ENCODE data around the gene CAPN13.

Gene CAPN13

GRCh38 chr2:30717081-30717650, 90.1 kb downstream of the CAPN13 start:
- Histone ChIP-seq H3K9ac (ENCODE audit: low read depth, low read length) (no peak overlapping the region), H3K4me3 (ENCODE audit: low read length) (no peak overlapping the region), H3K27me3 (ENCODE audit: control insufficient read depth, insufficient read depth, low read length) (peaks cover 14% of the 10 kb centered on the region), H3K36me3 (ENCODE audit: insufficient read depth, low read length) (no peaks in the 10 kb centered on the region), H3K4me1 (ENCODE audit: control insufficient read depth, insufficient read depth, low read length) (no peaks in the 10 kb centered on the region), H3K4me2 (ENCODE audit: low read length) (no peak overlapping the region), H3K9me3 (replicated peaks; ENCODE audit: low read length) (no peaks in the 10 kb centered on the region)

- no peak overlapping the region for H3K9ac ChIP-seq (ENCODE audit: low read depth, low read length)
- no peak overlapping the region for H3K4me3 ChIP-seq (ENCODE audit: low read length)
- no peaks in the 10 kb centered on the region for H3K9me3 ChIP-seq (replicated peaks; ENCODE audit: low read length)
- H3K4me2 ChIP-seq (ENCODE audit: low read length): no peak overlapping the region
- H3K4me1 ChIP-seq (ENCODE audit: control insufficient read depth, insufficient read depth, low read length): no peaks in the 10 kb centered on the region
- no peaks in the 10 kb centered on the region for H3K36me3 ChIP-seq (ENCODE audit: insufficient read depth, low read length)
- peaks cover 10% of the 10 kb centered on the region for H3K27me3 ChIP-seq (ENCODE audit: control insufficient read depth, insufficient read depth, low read length)
Measured at GRCh38 chr2:30716123-30716900, 90.9 kb downstream of the CAPN13 start.

GRCh38 chr2:30714811-30715709, 92.2 kb downstream of the CAPN13 start:
- Histone ChIP-seq H3K4me3 (ENCODE audit: low read length) (no peak overlapping the region), H3K27me3 (ENCODE audit: control insufficient read depth, insufficient read depth, low read length) (peaks cover 10% of the 10 kb centered on the region), H3K36me3 (ENCODE audit: insufficient read depth, low read length) (no peaks in the 10 kb centered on the region), H3K4me2 (ENCODE audit: low read length) (no peak overlapping the region), H3K9ac (ENCODE audit: low read depth, low read length) (no peak overlapping the region), H3K4me1 (ENCODE audit: control insufficient read depth, insufficient read depth, low read length) (no peaks in the 10 kb centered on the region), H3K9me3 (replicated peaks; ENCODE audit: low read length) (no peaks in the 10 kb centered on the region)

GRCh38 chr2:30713698-30714097, 93.5 kb downstream of the CAPN13 start:
- Histone ChIP-seq H3K36me3 (ENCODE audit: insufficient read depth, low read length) (no peaks in the 10 kb centered on the region), H3K4me2 (ENCODE audit: low read length) (no peak overlapping the region), H3K4me1 (ENCODE audit: control insufficient read depth, insufficient read depth, low read length) (no peaks in the 10 kb centered on the region), H3K9ac (ENCODE audit: low read depth, low read length) (peak overlapping the region; percentile 21), H3K9me3 (replicated peaks; ENCODE audit: low read length) (no peaks in the 10 kb centered on the region), H3K4me3 (ENCODE audit: low read length) (no peak overlapping the region), H3K27me3 (ENCODE audit: control insufficient read depth, insufficient read depth, low read length) (peaks cover 10% of the 10 kb centered on the region)

GRCh38 chr2:30711646-30712085, 95.6 kb downstream of the CAPN13 start:
- no peaks in the 10 kb centered on the region for H3K9me3 ChIP-seq (replicated peaks; ENCODE audit: low read length)
- no peaks in the 10 kb centered on the region for H3K4me1 ChIP-seq (ENCODE audit: control insufficient read depth, insufficient read depth, low read length)
- H3K4me2 ChIP-seq (ENCODE audit: low read length): no peak overlapping the region
- H3K27me3 ChIP-seq (ENCODE audit: control insufficient read depth, insufficient read depth, low read length): peaks cover 4% of the 10 kb centered on the region
- H3K4me3 ChIP-seq (ENCODE audit: low read length): no peak overlapping the region
- H3K9ac ChIP-seq (ENCODE audit: low read depth, low read length): no peak overlapping the region
- H3K36me3 ChIP-seq (ENCODE audit: insufficient read depth, low read length): no peaks in the 10 kb centered on the region

- Histone ChIP-seq H3K9me3 (replicated peaks; ENCODE audit: low read length) (no peaks in the 10 kb centered on the region), H3K4me3 (ENCODE audit: low read length) (no peak overlapping the region), H3K27me3 (ENCODE audit: control insufficient read depth, insufficient read depth, low read length) (no peaks in the 10 kb centered on the region), H3K4me2 (ENCODE audit: low read length) (no peak overlapping the region), H3K36me3 (ENCODE audit: insufficient read depth, low read length) (no peaks in the 10 kb centered on the region), H3K9ac (ENCODE audit: low read depth, low read length) (no peak overlapping the region), H3K4me1 (ENCODE audit: control insufficient read depth, insufficient read depth, low read length) (no peaks in the 10 kb centered on the region)
Measured at GRCh38 chr2:30710461-30710860, 96.8 kb downstream of the CAPN13 start.

GRCh38 chr2:30710016-30710415, 97.2 kb downstream of the CAPN13 start:
- H3K36me3 ChIP-seq (ENCODE audit: insufficient read depth, low read length): no peaks in the 10 kb centered on the region
- no peak overlapping the region for H3K4me3 ChIP-seq (ENCODE audit: low read length)
- no peak overlapping the region for H3K4me2 ChIP-seq (ENCODE audit: low read length)
- H3K9me3 ChIP-seq (replicated peaks; ENCODE audit: low read length): no peaks in the 10 kb centered on the region
- no peaks in the 10 kb centered on the region for H3K4me1 ChIP-seq (ENCODE audit: control insufficient read depth, insufficient read depth, low read length)
- no peaks in the 10 kb centered on the region for H3K27me3 ChIP-seq (ENCODE audit: control insufficient read depth, insufficient read depth, low read length)
- H3K9ac ChIP-seq (ENCODE audit: low read depth, low read length): no peak overlapping the region

- H3K4me1 ChIP-seq (ENCODE audit: control insufficient read depth, insufficient read depth, low read length): no peaks in the 10 kb centered on the region
- H3K4me3 ChIP-seq (ENCODE audit: low read length): no peak overlapping the region
- no peak overlapping the region for H3K4me2 ChIP-seq (ENCODE audit: low read length)
- H3K36me3 ChIP-seq (ENCODE audit: insufficient read depth, low read length): no peaks in the 10 kb centered on the region
- H3K27me3 ChIP-seq (ENCODE audit: control insufficient read depth, insufficient read depth, low read length): no peaks in the 10 kb centered on the region
- no peaks in the 10 kb centered on the region for H3K9me3 ChIP-seq (replicated peaks; ENCODE audit: low read length)
- H3K9ac ChIP-seq (ENCODE audit: low read depth, low read length): no peak overlapping the region
Measured at GRCh38 chr2:30709516-30709915, 97.7 kb downstream of the CAPN13 start.

GRCh38 chr2:30708491-30709290, 98.6 kb downstream of the CAPN13 start:
- H3K36me3 ChIP-seq (ENCODE audit: insufficient read depth, low read length): no peaks in the 10 kb centered on the region
- no peaks in the 10 kb centered on the region for H3K9me3 ChIP-seq (replicated peaks; ENCODE audit: low read length)
- H3K4me3 ChIP-seq (ENCODE audit: low read length): no peak overlapping the region
- H3K4me2 ChIP-seq (ENCODE audit: low read length): no peak overlapping the region
- no peaks in the 10 kb centered on the region for H3K4me1 ChIP-seq (ENCODE audit: control insufficient read depth, insufficient read depth, low read length)
- H3K9ac ChIP-seq (ENCODE audit: low read depth, low read length): no peak overlapping the region
- no peaks in the 10 kb centered on the region for H3K27me3 ChIP-seq (ENCODE audit: control insufficient read depth, insufficient read depth, low read length)

GRCh38 chr2:30707304-30707903, 99.8 kb downstream of the CAPN13 start:
- Histone ChIP-seq H3K9me3 (replicated peaks; ENCODE audit: low read length) (no peaks in the 10 kb centered on the region), H3K36me3 (ENCODE audit: insufficient read depth, low read length) (no peaks in the 10 kb centered on the region), H3K27me3 (ENCODE audit: control insufficient read depth, insufficient read depth, low read length) (no peaks in the 10 kb centered on the region), H3K9ac (ENCODE audit: low read depth, low read length) (no peak overlapping the region), H3K4me2 (ENCODE audit: low read length) (no peak overlapping the region), H3K4me3 (ENCODE audit: low read length) (no peak overlapping the region), H3K4me1 (ENCODE audit: control insufficient read depth, insufficient read depth, low read length) (no peaks in the 10 kb centered on the region)
